Measurements from ENCODE around the gene ZFYVE16. TPM values are rescaled to one million over a fixed set of nuclear protein-coding genes. Genes with fewer than 3 reads are reported as not detected.

ZFYVE16 gene
- total and polyA plus RNA-seq, 2 donors (not counting 1 experiment from before 2014, with no cell fraction given), result 12.9 to 34.2 TPM

DNA sequence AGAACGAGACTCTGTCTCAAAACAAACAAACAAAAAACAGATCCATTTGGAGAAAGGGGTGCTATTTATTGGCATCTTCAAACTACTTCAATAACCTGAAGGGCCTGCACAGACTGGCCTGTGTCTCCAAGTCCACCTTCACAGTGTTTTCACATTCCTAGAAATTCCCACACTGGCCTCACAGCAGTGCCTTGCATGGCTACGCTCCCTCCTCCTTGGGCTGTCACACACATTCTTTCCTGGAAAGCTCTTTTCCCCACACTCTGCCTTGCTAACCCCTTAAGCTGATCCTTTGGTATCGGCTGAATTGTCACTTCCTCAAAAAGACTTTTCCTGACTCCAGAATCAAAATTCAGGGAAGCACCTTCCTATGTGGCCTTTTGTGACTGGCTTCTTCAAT lies 99.8 kb downstream of the ZFYVE16 start:
- H3K27ac ChIP-seq (ENCODE audit: insufficient read depth, low read length), result no peak overlapping the region
- no peak overlapping the region for H2AFZ ChIP-seq (ENCODE audit: low read length)
- H3K36me3 ChIP-seq (ENCODE audit: control insufficient read depth, insufficient read depth, low read length), result no peaks in the 10 kb centered on the region
- no peak overlapping the region for H3K4me3 ChIP-seq (replicated peaks in 1 of 4; ENCODE audit: control extremely low read depth in 1 of 4, insufficient read depth in 1 of 4, low read depth in 3 of 4, low read length in 4 of 4)
- no peak for DNase-seq (ENCODE audit: low read depth in 2 of 2)
- H3K27me3 ChIP-seq (ENCODE audit: control insufficient read depth, insufficient read depth, low read length), result no peaks in the 10 kb centered on the region
- no peaks in the 10 kb centered on the region for H3K4me1 ChIP-seq (ENCODE audit: control insufficient read depth, extremely low read depth, insufficient read depth, low read length)
- H3K9me3 ChIP-seq (ENCODE audit: control insufficient read depth, insufficient read depth, low read depth, low read length), result no peaks in the 10 kb centered on the region
- no peak for TF ChIP-seq EZH2 (IDR thresholded peaks at IDR 0.05; ENCODE audit: low read length, missing control alignments)
- TF ChIP-seq, protein P1, sequence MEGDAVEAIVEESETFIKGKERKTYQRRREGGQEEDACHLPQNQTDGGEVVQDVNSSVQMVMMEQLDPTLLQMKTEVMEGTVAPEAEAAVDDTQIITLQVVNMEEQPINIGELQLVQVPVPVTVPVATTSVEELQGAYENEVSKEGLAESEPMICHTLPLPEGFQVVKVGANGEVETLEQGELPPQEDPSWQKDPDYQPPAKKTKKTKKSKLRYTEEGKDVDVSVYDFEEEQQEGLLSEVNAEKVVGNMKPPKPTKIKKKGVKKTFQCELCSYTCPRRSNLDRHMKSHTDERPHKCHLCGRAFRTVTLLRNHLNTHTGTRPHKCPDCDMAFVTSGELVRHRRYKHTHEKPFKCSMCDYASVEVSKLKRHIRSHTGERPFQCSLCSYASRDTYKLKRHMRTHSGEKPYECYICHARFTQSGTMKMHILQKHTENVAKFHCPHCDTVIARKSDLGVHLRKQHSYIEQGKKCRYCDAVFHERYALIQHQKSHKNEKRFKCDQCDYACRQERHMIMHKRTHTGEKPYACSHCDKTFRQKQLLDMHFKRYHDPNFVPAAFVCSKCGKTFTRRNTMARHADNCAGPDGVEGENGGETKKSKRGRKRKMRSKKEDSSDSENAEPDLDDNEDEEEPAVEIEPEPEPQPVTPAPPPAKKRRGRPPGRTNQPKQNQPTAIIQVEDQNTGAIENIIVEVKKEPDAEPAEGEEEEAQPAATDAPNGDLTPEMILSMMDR (conservative IDR thresholded peaks at IDR 0.05 in 1 of 2, IDR thresholded peaks at IDR 0.05 in 1 of 2; ENCODE audit: low read depth in 1 of 2, low read length in 2 of 2), result no peak
- H3K79me2 ChIP-seq (ENCODE audit: control insufficient read depth, insufficient read depth, low read length), result no peaks in the 10 kb centered on the region
- H4K20me1 ChIP-seq (ENCODE audit: control insufficient read depth, extremely low read depth, insufficient read depth, low read length), result no peaks in the 10 kb centered on the region
- H3K4me2 ChIP-seq (ENCODE audit: extremely low read depth, insufficient read depth, low read length), result no peak overlapping the region
- no peak overlapping the region for H3K9ac ChIP-seq (ENCODE audit: insufficient read depth, low read length)

DNA sequence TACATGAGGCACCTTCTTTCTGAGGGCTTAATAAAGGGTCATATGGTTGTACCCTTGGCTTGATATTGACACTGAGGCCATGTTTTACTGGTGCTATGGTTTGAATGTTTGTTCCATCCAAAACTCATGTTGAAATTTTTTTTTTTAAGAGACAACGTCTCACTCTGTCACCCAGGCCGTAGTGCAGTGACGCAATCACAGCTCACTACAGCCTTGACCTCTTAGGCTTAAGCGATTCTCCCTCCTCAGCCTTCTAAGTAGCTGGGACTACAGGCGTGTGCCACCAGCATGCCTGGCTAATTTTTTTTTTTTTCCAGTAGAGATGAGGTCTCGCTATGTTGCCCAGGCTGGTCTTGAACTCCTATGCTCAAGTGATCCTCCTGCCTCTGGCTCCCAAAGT lies 101.0 kb downstream of the ZFYVE16 start:
- H3K4me1 ChIP-seq (ENCODE audit: control insufficient read depth, extremely low read depth, insufficient read depth, low read length), result no peaks in the 10 kb centered on the region
- no peaks in the 10 kb centered on the region for H4K20me1 ChIP-seq (ENCODE audit: control insufficient read depth, extremely low read depth, insufficient read depth, low read length)
- TF ChIP-seq, protein P1 (conservative IDR thresholded peaks at IDR 0.05 in 1 of 2, IDR thresholded peaks at IDR 0.05 in 1 of 2; ENCODE audit: low read depth in 1 of 2, low read length in 2 of 2), result no peak
- no peak for TF ChIP-seq EZH2 (IDR thresholded peaks at IDR 0.05; ENCODE audit: low read length, missing control alignments)
- no peak overlapping the region for H2AFZ ChIP-seq (ENCODE audit: low read length)
- no peak overlapping the region for H3K9ac ChIP-seq (ENCODE audit: insufficient read depth, low read length)
- H3K4me2 ChIP-seq (ENCODE audit: extremely low read depth, insufficient read depth, low read length), result no peak overlapping the region
- H3K9me3 ChIP-seq (ENCODE audit: control insufficient read depth, insufficient read depth, low read depth, low read length), result no peaks in the 10 kb centered on the region
- H3K27me3 ChIP-seq (ENCODE audit: control insufficient read depth, insufficient read depth, low read length), result no peaks in the 10 kb centered on the region
- DNase-seq (ENCODE audit: low read depth in 2 of 2), result no peak
- no peaks in the 10 kb centered on the region for H3K79me2 ChIP-seq (ENCODE audit: control insufficient read depth, insufficient read depth, low read length)
- no peaks in the 10 kb centered on the region for H3K36me3 ChIP-seq (ENCODE audit: control insufficient read depth, insufficient read depth, low read length)
- H3K4me3 ChIP-seq (replicated peaks in 1 of 4; ENCODE audit: control extremely low read depth in 1 of 4, insufficient read depth in 1 of 4, low read depth in 3 of 4, low read length in 4 of 4), result no peak overlapping the region
- H3K27ac ChIP-seq (ENCODE audit: insufficient read depth, low read length), result no peak overlapping the region

DNA sequence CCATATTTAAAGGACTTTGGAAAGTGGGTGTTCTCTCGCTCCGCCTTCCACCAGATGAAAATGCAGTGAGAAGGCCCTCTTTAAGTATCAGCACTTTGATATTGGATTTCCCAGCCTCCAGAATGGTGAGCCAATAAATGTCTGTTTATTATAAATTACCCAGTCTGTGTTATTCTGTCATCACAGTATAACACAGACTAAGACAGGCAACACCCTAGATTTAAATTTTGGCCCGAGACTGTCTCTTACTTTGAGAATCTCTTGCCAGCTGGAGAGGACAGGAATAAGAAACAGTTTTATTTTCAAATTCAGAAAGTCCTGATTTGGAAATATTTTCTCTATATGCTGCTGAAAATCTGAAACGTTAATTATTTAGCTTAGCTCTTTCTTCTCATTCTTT lies 101.5 kb downstream of the ZFYVE16 start:
- Histone ChIP-seq H3K79me2 (ENCODE audit: control insufficient read depth, insufficient read depth, low read length) (no peaks in the 10 kb centered on the region), H3K36me3 (ENCODE audit: control insufficient read depth, insufficient read depth, low read length) (no peaks in the 10 kb centered on the region), H3K9ac (ENCODE audit: insufficient read depth, low read length) (no peak overlapping the region), H4K20me1 (ENCODE audit: control insufficient read depth, extremely low read depth, insufficient read depth, low read length) (no peaks in the 10 kb centered on the region), H3K27me3 (ENCODE audit: control insufficient read depth, insufficient read depth, low read length) (no peaks in the 10 kb centered on the region), H3K4me1 (ENCODE audit: control insufficient read depth, extremely low read depth, insufficient read depth, low read length) (no peaks in the 10 kb centered on the region), H3K4me2 (ENCODE audit: extremely low read depth, insufficient read depth, low read length) (no peak overlapping the region), H3K27ac (ENCODE audit: insufficient read depth, low read length) (no peak overlapping the region), H2AFZ (ENCODE audit: low read length) (no peak overlapping the region), H3K4me3 (replicated peaks in 1 of 4; ENCODE audit: control extremely low read depth in 1 of 4, insufficient read depth in 1 of 4, low read depth in 3 of 4, low read length in 4 of 4) (no peak overlapping the region), H3K9me3 (ENCODE audit: control insufficient read depth, insufficient read depth, low read depth, low read length) (no peaks in the 10 kb centered on the region)
- no peak for DNase-seq (ENCODE audit: low read depth in 2 of 2)
- no peak for TF ChIP-seq EZH2 (IDR thresholded peaks at IDR 0.05; ENCODE audit: low read length, missing control alignments)
- TF ChIP-seq, protein P1 (conservative IDR thresholded peaks at IDR 0.05 in 1 of 2, IDR thresholded peaks at IDR 0.05 in 1 of 2; ENCODE audit: low read depth in 1 of 2, low read length in 2 of 2), result no peak
